NCI-H82 treated with DMSO at 0.1 percent for 48 hours (cell line): ENCODE data around the gene ZNF440.
"Not testable (repeated sequence)": the region's sequence is repeated elsewhere in the genome, so short reads cannot be mapped to it uniquely, and the experiment has no call there.

Experiments used
- DNase-seq: peaks from one replicate; lab custom pipeline; 2025; ENCODE audit not compliant: unreplicated experiment; lab: John Stamatoyannopoulos, UW

Gene ZNF440

GRCh38 chr19:11828957-11829876 is 15.1 kb downstream of the ZNF440 start:
- DNase-seq: not testable (repeated sequence)

- DNase-seq: no peak
Measured at GRCh38 chr19:11832253-11832912, 18.3 kb downstream of the ZNF440 start.

- DNase-seq: no peak
Measured at GRCh38 chr19:11833541-11833940, 19.5 kb downstream of the ZNF440 start.

GRCh38 chr19:11835626-11836066 is 21.6 kb downstream of the ZNF440 start:
- not testable (repeated sequence) for DNase-seq

GRCh38 chr19:11843722-11844121 is 29.6 kb downstream of the ZNF440 start:
- no peak for DNase-seq

GRCh38 chr19:11847615-11848014 is 33.5 kb downstream of the ZNF440 start:
- DNase-seq: not testable (repeated sequence)

GRCh38 chr19:11848200-11848593 is 34.1 kb downstream of the ZNF440 start:
- no peak for DNase-seq

GRCh38 chr19:11848594-11849469 is 34.8 kb downstream of the ZNF440 start, which contains the start of gene ZNF439:
TSS of gene ZNF439 (plus strand) at chr19:11848726. CDS start at chr19:11848868, 142 bp downstream.
- peak; percentile 12 for DNase-seq

- not testable (repeated sequence) for DNase-seq
Measured at GRCh38 chr19:11850289-11850688, 36.2 kb downstream of the ZNF440 start.

GRCh38 chr19:11853358-11853757 is 39.3 kb downstream of the ZNF440 start:
- no peak for DNase-seq

- DNase-seq: no peak
Measured at GRCh38 chr19:11856596-11857250, 42.6 kb downstream of the ZNF440 start.

- no peak for DNase-seq
Measured at GRCh38 chr19:11860721-11861120, 46.6 kb downstream of the ZNF440 start.

GRCh38 chr19:11861301-11861700 is 47.2 kb downstream of the ZNF440 start:
- no peak for DNase-seq

GRCh38 chr19:11867766-11868165 is 53.7 kb downstream of the ZNF440 start:
- not testable (repeated sequence) for DNase-seq

- no peak for DNase-seq
Measured at GRCh38 chr19:11868188-11868587, 54.1 kb downstream of the ZNF440 start.

GRCh38 chr19:11872624-11873023 is 58.6 kb downstream of the ZNF440 start:
- no peak for DNase-seq

GRCh38 chr19:11873762-11874161 is 59.7 kb downstream of the ZNF440 start:
- no peak for DNase-seq

GRCh38 chr19:11879687-11880266 is 65.7 kb downstream of the ZNF440 start:
- DNase-seq: not testable (repeated sequence)

GRCh38 chr19:11880598-11880997 is 66.5 kb downstream of the ZNF440 start:
- DNase-seq: no peak

- peak; percentile 29 for DNase-seq
Measured at GRCh38 chr19:11881151-11881800, 67.2 kb downstream of the ZNF440 start.
